Stimulated activated CD4-positive, alpha-beta T cell treated with anti-CD3 and anti-CD28 coated beads, Interleukin-2, amount 100 ng/mL, for 4 hours (primary cell): ENCODE data around the gene ACOT11.
"Not testable (repeated sequence)": the region's sequence is repeated elsewhere in the genome, so short reads cannot be mapped to it uniquely, and the experiment has no call there.

Experiments
- DNase-seq: peaks from one replicate; pipeline ENCODE4 v3.0.0-alpha.2; 2020; ENCODE audit warnings: low read depth

The ACOT11 gene

GRCh38 chr1:54547601-54548388 lies at the start of gene ACOT11:
ACOT11 (plus strand) TSS chr1:54548228; CDS start chr1:54548310, 82 bp downstream.
- no peak for DNase-seq

- no peak for DNase-seq
Measured at GRCh38 chr1:54498383-54499096, 49.5 kb upstream of the ACOT11 start.

GRCh38 chr1:54499097-54499359 lies 49.0 kb upstream of the ACOT11 start:
- no peak for DNase-seq

- DNase-seq, result no peak
Measured at GRCh38 chr1:54499360-54500106, 48.5 kb upstream of the ACOT11 start.

GRCh38 chr1:54500107-54500431 lies 48.0 kb upstream of the ACOT11 start:
- DNase-seq, result no peak

- no peak for DNase-seq
Measured at GRCh38 chr1:54501849-54502248, 46.2 kb upstream of the ACOT11 start.

- DNase-seq, result no peak
Measured at GRCh38 chr1:54502342-54502741, 45.7 kb upstream of the ACOT11 start.

GRCh38 chr1:54506594-54506993 lies 41.4 kb upstream of the ACOT11 start:
- no peak for DNase-seq

- no peak for DNase-seq
Measured at GRCh38 chr1:54507033-54507870, 40.8 kb upstream of the ACOT11 start.

- DNase-seq, result no peak
Measured at GRCh38 chr1:54510715-54511270, 37.2 kb upstream of the ACOT11 start.

- DNase-seq, result not testable (repeated sequence)
Measured at GRCh38 chr1:54513921-54514580, 34.0 kb upstream of the ACOT11 start.

GRCh38 chr1:54516249-54516920 lies 31.6 kb upstream of the ACOT11 start:
- DNase-seq, result no peak

GRCh38 chr1:54517496-54517895 lies 30.5 kb upstream of the ACOT11 start:
- DNase-seq, result no peak

GRCh38 chr1:54518489-54518888 lies 29.5 kb upstream of the ACOT11 start:
- no peak for DNase-seq

- no peak for DNase-seq
Measured at GRCh38 chr1:54519709-54520108, 28.3 kb upstream of the ACOT11 start.

- no peak for DNase-seq
Measured at GRCh38 chr1:54520631-54521321, 27.3 kb upstream of the ACOT11 start.

GRCh38 chr1:54526565-54526964 lies 21.5 kb upstream of the ACOT11 start:
- DNase-seq, result not testable (repeated sequence)

- DNase-seq, result no peak
Measured at GRCh38 chr1:54528613-54529012, 19.4 kb upstream of the ACOT11 start.

GRCh38 chr1:54532033-54532432 lies 16.0 kb upstream of the ACOT11 start:
- DNase-seq, result no peak

- DNase-seq, result not testable (repeated sequence)
Measured at GRCh38 chr1:54536656-54537055, 11.4 kb upstream of the ACOT11 start.
